SK-N-SH (cell line): Measurements from ENCODE around the gene PFN1. TPM values are rescaled to one million over a fixed set of nuclear protein-coding genes. Genes with fewer than 3 reads are reported as not detected.

ENCODE experiments used
- CTCF ChIA-PET: fragments of 300-600, 350-600 bp; formaldehyde crosslinking; extraction: SDS; loops from one replicate; lab custom pipeline; 2021; lab: Yijun Ruan, JAX
- POLR2A ChIA-PET: fragments of 350-600 bp; sonication (Branson Sonifier 250); formaldehyde crosslinking; extraction: SDS; loops from one replicate; lab custom pipeline; 2020; ENCODE audit warnings: antibody characterized with exemption, inconsistent platforms; lab: Yijun Ruan, JAX
- DNase-seq: peaks from one replicate; pipeline ENCODE4 v3.0.0; 2012
- H2AFZ ChIP-seq: fragments of 200-600 bp; sonication (generic); 2 replicates; pipeline ENCODE4 v1.8.1; 2016; ENCODE audit warnings: antibody characterized with exemption, mild to moderate bottlenecking, low read depth
- H3F3A ChIP-seq: fragments of 200-600 bp; sonication (generic); replicated peaks from 2 replicates; pipeline ENCODE3; 2016; ENCODE audit warnings: antibody characterized with exemption, mild to moderate bottlenecking; ENCODE audit not compliant: insufficient read depth
- H3K27ac ChIP-seq, 2 experiments: fragments of 200-500 bp in 1 of 2; fragments of 200-600 bp in 1 of 2; sonication (Bioruptor generic) in 1 of 2; sonication (generic), shearing (Covaris generic) in 1 of 2; 2 replicates each; pipeline versions ENCODE4 v1.5.1 to v1.6.1; 2014 to 2016; ENCODE audit warnings: low read depth in 2 of 2, inconsistent platforms in 1 of 2, low read length in 1 of 2, mild to moderate bottlenecking in 1 of 2, mixed read lengths in 1 of 2
- H3K27me3 ChIP-seq: fragments of 200-600 bp; sonication (generic), shearing (Covaris generic); 2 replicates; pipeline ENCODE4 v1.6.1; 2016; ENCODE audit warnings: mixed run types; ENCODE audit not compliant: insufficient read depth
- H3K36me3 ChIP-seq, 2 experiments: fragments of 200-500 bp in 1 of 2; fragments of 200-600 bp in 1 of 2; sonication (Bioruptor generic) in 1 of 2; sonication (generic) in 1 of 2; replicated peaks in 1 of 2; 2 replicates each; pipeline versions ENCODE3 to v1.5.1; 2014 to 2016; ENCODE audit warnings: low read length in 1 of 2, mild to moderate bottlenecking in 1 of 2; ENCODE audit not compliant: insufficient read depth in 2 of 2, control insufficient read depth in 1 of 2
- H3K4me1 ChIP-seq, 2 experiments: fragments of 200-500 bp in 1 of 2; fragments of 200-600 bp in 1 of 2; sonication (Bioruptor generic) in 1 of 2; sonication (generic), shearing (Covaris generic) in 1 of 2; 2 replicates each; pipeline versions ENCODE4 v1.5.1 to v1.6.1; 2014 to 2016; ENCODE audit warnings: low read depth in 1 of 2, low read length in 1 of 2, mixed run types in 1 of 2; ENCODE audit not compliant: insufficient read depth in 2 of 2, control insufficient read depth in 1 of 2
- H3K4me2 ChIP-seq: fragments of 200-600 bp; sonication (generic), shearing (Covaris generic); 2 replicates; pipeline ENCODE4 v1.6.1; 2017; ENCODE audit warnings: mixed run types
- H3K4me3 ChIP-seq, 2 experiments: fragments of 200-500 bp in 1 of 2; fragments of 200-600 bp in 1 of 2; sonication (Bioruptor generic) in 1 of 2; sonication (generic), shearing (Covaris generic) in 1 of 2; 2 replicates each; pipeline versions ENCODE4 v1.5.1 to v1.8.1; 2014 to 2016; ENCODE audit warnings: low read depth in 2 of 2, inconsistent platforms in 1 of 2, low read length in 1 of 2, mild to moderate bottlenecking in 1 of 2, mixed read lengths in 1 of 2, moderate library complexity in 1 of 2
- H3K79me2 ChIP-seq: fragments of 200-600 bp; sonication (generic); 2 replicates; pipeline ENCODE4 v1.8.1; 2017; ENCODE audit warnings: mild to moderate bottlenecking; ENCODE audit not compliant: insufficient read depth
- H3K9ac ChIP-seq: fragments of 200-600 bp; sonication (generic); 2 replicates; pipeline ENCODE4 v1.6.1; 2017; ENCODE audit warnings: mixed run types
- H3K9me2 ChIP-seq: fragments of 200-600 bp; sonication (generic); 2 replicates; pipeline ENCODE4 v1.6.1; 2017; ENCODE audit warnings: mixed run types
- H3K9me3 ChIP-seq: fragments of 200-600 bp; sonication (generic); 2 replicates; pipeline ENCODE4 v1.6.1; 2017; ENCODE audit warnings: mixed run types, mild to moderate bottlenecking, moderate library complexity
- H4K20me1 ChIP-seq: fragments of 200-600 bp; sonication (generic); 2 replicates; pipeline ENCODE4 v1.6.1; 2017; ENCODE audit warnings: mild to moderate bottlenecking, mixed run types; ENCODE audit not compliant: insufficient read depth
- CHD2 ChIP-seq: fragments of 150-350 bp; IDR thresholded peaks from 2 replicates; pipeline ENCODE4 v1.6.1; 2018; ENCODE audit warnings: low read length; ENCODE audit not compliant: partially characterized antibody
- EP300 ChIP-seq, 2 experiments: IDR thresholded peaks; 2 replicates each; pipeline versions ENCODE4 v1.4.0 to v1.6.1; 2012; ENCODE audit warnings: borderline replicate concordance in 1 of 2, low read depth in 1 of 2, low read length in 1 of 2
- FOXJ3 ChIP-seq: sonication (generic); formaldehyde crosslinking; IDR thresholded peaks from 2 replicates; pipeline ENCODE4 v1.5.1; 2020; ENCODE audit warnings: mild to moderate bottlenecking, missing genetic modification reagents
- GABPA ChIP-seq: IDR thresholded peaks from 2 replicates; pipeline ENCODE4 v1.4.0; 2012; ENCODE audit warnings: low read depth, mild to moderate bottlenecking
- GATA2 ChIP-seq: sonication (generic); formaldehyde crosslinking; IDR thresholded peaks from 2 replicates; pipeline ENCODE4 v1.5.0; 2020; ENCODE audit warnings: mild to moderate bottlenecking, missing genetic modification reagents
- MEF2A ChIP-seq: IDR thresholded peaks from 2 replicates; pipeline ENCODE4 v1.4.0; 2012; ENCODE audit warnings: low read depth, borderline replicate concordance
- NFIC ChIP-seq: IDR thresholded peaks from 2 replicates; pipeline ENCODE4 v1.4.0; 2012; ENCODE audit warnings: borderline replicate concordance
- POLR2AphosphoS5 ChIP-seq: IDR thresholded peaks from 2 replicates; pipeline ENCODE4 v1.6.1; 2012; ENCODE audit warnings: low read depth, low read length
- RAD21 ChIP-seq: IDR thresholded peaks from 2 replicates; pipeline ENCODE4 v1.6.1; 2012; ENCODE audit warnings: mild to moderate bottlenecking, low read length
- RCOR1 ChIP-seq: fragments of 150-350 bp; IDR thresholded peaks from 2 replicates; pipeline ENCODE4 v1.6.1; 2017; ENCODE audit warnings: antibody characterized with exemption, low read length
- RFX5 ChIP-seq: IDR thresholded peaks from 2 replicates; pipeline ENCODE4 v1.6.1; 2012; ENCODE audit warnings: mild to moderate bottlenecking, improper control_type of control experiment, low read length
- RXRA ChIP-seq: IDR thresholded peaks from 2 replicates; pipeline ENCODE4 v1.4.0; 2012; ENCODE audit warnings: low read depth, mild to moderate bottlenecking, borderline replicate concordance
- SIN3A ChIP-seq: IDR thresholded peaks from 2 replicates; pipeline ENCODE4 v1.6.1; 2012; ENCODE audit warnings: low read depth, mild to moderate bottlenecking, low read length, moderate library complexity, borderline replicate concordance
- SMC3 ChIP-seq: IDR thresholded peaks from 2 replicates; pipeline ENCODE4 v1.6.1; 2012; ENCODE audit warnings: low read depth, low read length, improper control_type of control experiment
- TAF1 ChIP-seq: IDR thresholded peaks from 2 replicates; pipeline ENCODE4 v1.6.1; 2012; ENCODE audit warnings: low read depth, mild to moderate bottlenecking, low read length, moderate library complexity, borderline replicate concordance
- YY1 ChIP-seq: IDR thresholded peaks from 2 replicates; pipeline ENCODE4 v1.4.0; 2012; ENCODE audit warnings: low read depth, mild to moderate bottlenecking
- WGBS: methylation state at CpG from one replicate; pipeline ENCODE4 v1.1.6; 2017; ENCODE audit warnings: low lambda C conversion rate; 5-methylcytosine and 5-hydroxymethylcytosine counted together
- polyA plus RNA-seq, 3 experiments: library from polyadenylated mRNA; depleted of rRNA; stranded (reverse); fragments of >200 nt; gene quantifications; 2 replicates each; pipeline ENCODE4 v1.2.3, GENCODE V29; 2012
- TF ChIP-seq, protein P1 (sequence below): IDR thresholded peaks from 2 replicates; pipeline ENCODE4 v1.6.1; 2012; ENCODE audit warnings: mild to moderate bottlenecking, low read depth, low read length, moderate library complexity
- TF ChIP-seq, protein P2 (sequence below): IDR thresholded peaks from 2 replicates; pipeline ENCODE4; 2012
- TF ChIP-seq, protein P3 (sequence below): IDR thresholded peaks from 2 replicates; pipeline ENCODE4 v1.4.0; 2012; ENCODE audit warnings: low read depth, borderline replicate concordance
- TF ChIP-seq, protein P4 (sequence below): fragments of 150-350 bp; IDR thresholded peaks from 2 replicates; pipeline ENCODE4 v1.6.1; 2016; ENCODE audit warnings: mild to moderate bottlenecking, low read depth, low read length
- TF ChIP-seq, protein P5 (sequence below): IDR thresholded peaks from 2 replicates; pipeline ENCODE4 v1.4.0; 2012; ENCODE audit warnings: low read depth, borderline replicate concordance

The PFN1 gene
- polyA plus RNA-seq, 1 of the 3 experiments (the other 2 are of a cell fraction), result 2,484 TPM

DNA sequence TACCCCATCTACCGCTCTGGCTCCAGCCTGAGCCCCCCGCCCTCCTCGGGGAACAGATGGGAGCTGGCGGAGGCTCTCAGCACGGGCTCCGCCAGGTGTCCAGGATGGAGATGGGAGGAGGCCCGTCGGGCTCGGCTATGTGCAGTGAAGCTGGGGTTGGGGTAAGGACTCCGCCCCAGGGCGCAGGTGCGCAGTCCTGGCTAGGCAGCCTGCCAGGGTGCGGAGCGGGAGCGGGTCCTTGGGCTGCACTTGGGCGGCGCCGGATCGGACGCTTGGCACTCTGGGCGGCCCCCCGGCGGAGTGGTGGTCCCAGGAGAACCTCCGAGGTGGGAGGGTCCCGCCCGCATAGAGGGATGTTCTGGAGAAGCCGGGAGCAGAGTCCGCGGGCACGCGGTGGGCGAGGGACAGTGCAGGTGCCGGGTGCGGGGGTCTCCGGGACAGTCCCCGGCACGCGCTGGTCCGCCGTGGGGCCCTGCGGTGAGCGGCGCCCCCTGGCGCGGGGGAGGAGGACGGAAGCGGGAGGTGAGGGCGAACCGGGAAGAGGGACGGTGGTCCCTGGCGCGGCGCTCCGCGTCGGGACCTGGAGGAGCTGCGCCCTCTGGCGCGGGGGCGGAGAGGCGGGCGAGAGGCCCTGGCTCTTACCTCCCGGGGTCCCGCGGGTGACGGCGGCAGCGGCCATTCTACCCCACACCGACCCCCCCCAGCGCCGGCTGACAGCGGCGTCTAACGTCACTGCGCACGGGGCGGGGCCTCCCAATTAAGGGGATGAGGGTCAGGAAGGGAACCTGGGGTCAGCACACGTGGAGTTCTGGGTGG, 38.8 kb upstream of the PFN1 start, which contains the start of gene CAMTA2:
CAMTA2 (minus strand) TSS at position 725 of the 816 bp plus-strand sequence. CDS start 1,453 bp downstream, outside the sequence.
- peak within 1 kb of the TSS; percentile 83 to 96 for H3K4me3 ChIP-seq
- peaks cover 7 to 18% of the 10 kb centered on the region in 2 experiments; a peak in 2 of 4 replicates for H3K4me1 ChIP-seq
- H3K9me3 ChIP-seq, result no peaks in the 10 kb centered on the region
- peak within 1 kb of the TSS; percentile 41 to 74; a peak in 2 of 4 replicates for H3K27ac ChIP-seq
- peak within 1 kb of the TSS; percentile 75 for H3K9ac ChIP-seq
- POLR2A ChIA-PET, result interaction anchor here (0.9 to 1.4 kb wide), 3 partner anchors 9 to 39 kb away, joined by 3 to 5 read pairs (median 4); partner anchors contain the start of gene SPAG7
- H4K20me1 ChIP-seq, result no peaks in the 10 kb centered on the region
- peaks cover 3% of the 10 kb centered on the region; the same call in 1 of the 2 replicates for H3K79me2 ChIP-seq
- peak within 1 kb of the TSS; percentile 92 for H3K4me2 ChIP-seq
- peak within 1 kb of the TSS; percentile 90 for H2AFZ ChIP-seq
- peaks cover 9% of the 10 kb centered on the region for H3F3A ChIP-seq
- CTCF ChIA-PET, result interaction anchor here (0.7 to 5.7 kb wide), 29 partner anchors 8 to 197 kb away, joined by 3 to 54 read pairs (median 5); partner anchors contain the start of genes CHRNE, ENO3, GP1BA and INCA1
- H3K36me3 ChIP-seq, result peaks cover 0 to 8% of the 10 kb centered on the region in 2 experiments
- H3K9me2 ChIP-seq, result no peaks in the 10 kb centered on the region
- 16% methylated on average over 15 of the region's 78 CpGs for WGBS
- peak; percentile 94 for DNase-seq
- H3K27me3 ChIP-seq, result no peaks in the 10 kb centered on the region
- TF ChIP-seq, protein P1, sequence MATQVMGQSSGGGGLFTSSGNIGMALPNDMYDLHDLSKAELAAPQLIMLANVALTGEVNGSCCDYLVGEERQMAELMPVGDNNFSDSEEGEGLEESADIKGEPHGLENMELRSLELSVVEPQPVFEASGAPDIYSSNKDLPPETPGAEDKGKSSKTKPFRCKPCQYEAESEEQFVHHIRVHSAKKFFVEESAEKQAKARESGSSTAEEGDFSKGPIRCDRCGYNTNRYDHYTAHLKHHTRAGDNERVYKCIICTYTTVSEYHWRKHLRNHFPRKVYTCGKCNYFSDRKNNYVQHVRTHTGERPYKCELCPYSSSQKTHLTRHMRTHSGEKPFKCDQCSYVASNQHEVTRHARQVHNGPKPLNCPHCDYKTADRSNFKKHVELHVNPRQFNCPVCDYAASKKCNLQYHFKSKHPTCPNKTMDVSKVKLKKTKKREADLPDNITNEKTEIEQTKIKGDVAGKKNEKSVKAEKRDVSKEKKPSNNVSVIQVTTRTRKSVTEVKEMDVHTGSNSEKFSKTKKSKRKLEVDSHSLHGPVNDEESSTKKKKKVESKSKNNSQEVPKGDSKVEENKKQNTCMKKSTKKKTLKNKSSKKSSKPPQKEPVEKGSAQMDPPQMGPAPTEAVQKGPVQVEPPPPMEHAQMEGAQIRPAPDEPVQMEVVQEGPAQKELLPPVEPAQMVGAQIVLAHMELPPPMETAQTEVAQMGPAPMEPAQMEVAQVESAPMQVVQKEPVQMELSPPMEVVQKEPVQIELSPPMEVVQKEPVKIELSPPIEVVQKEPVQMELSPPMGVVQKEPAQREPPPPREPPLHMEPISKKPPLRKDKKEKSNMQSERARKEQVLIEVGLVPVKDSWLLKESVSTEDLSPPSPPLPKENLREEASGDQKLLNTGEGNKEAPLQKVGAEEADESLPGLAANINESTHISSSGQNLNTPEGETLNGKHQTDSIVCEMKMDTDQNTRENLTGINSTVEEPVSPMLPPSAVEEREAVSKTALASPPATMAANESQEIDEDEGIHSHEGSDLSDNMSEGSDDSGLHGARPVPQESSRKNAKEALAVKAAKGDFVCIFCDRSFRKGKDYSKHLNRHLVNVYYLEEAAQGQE, result no peak
- TF ChIP-seq RCOR1 (no peak), RFX5 (no peak), MEF2A (no peak), YY1 (peak; percentile 82), SMC3 (peak; percentile 29; the same call in 1 of the 2 replicates), NFIC (no peak), CHD2 (no peak), SIN3A (0 out of 2 replicates have a peak, but pooled peaks have one; percentile 79), GABPA (no peak), EP300 (IDR thresholded peaks at IDR 0.05; ENCODE audit: borderline replicate concordance in 1 of 2, low read depth in 1 of 2, low read length in 1 of 2) (no peak), RXRA (no peak; the same call in 1 of the 2 replicates), RAD21 (peak; percentile 30), GATA2 (CRISPR knock-in tag) (no peak), TAF1 (no peak; the same call in 1 of the 2 replicates), POLR2AphosphoS5 (peak; percentile 71; the same call in 1 of the 2 replicates), FOXJ3 (no peak)
- TF ChIP-seq, protein P2, sequence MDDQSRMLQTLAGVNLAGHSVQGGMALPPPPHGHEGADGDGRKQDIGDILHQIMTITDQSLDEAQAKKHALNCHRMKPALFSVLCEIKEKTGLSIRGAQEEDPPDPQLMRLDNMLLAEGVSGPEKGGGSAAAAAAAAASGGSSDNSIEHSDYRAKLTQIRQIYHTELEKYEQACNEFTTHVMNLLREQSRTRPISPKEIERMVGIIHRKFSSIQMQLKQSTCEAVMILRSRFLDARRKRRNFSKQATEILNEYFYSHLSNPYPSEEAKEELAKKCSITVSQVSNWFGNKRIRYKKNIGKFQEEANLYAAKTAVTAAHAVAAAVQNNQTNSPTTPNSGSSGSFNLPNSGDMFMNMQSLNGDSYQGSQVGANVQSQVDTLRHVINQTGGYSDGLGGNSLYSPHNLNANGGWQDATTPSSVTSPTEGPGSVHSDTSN, result no peak; the same call in 1 of the 2 replicates
- TF ChIP-seq, protein P3, sequence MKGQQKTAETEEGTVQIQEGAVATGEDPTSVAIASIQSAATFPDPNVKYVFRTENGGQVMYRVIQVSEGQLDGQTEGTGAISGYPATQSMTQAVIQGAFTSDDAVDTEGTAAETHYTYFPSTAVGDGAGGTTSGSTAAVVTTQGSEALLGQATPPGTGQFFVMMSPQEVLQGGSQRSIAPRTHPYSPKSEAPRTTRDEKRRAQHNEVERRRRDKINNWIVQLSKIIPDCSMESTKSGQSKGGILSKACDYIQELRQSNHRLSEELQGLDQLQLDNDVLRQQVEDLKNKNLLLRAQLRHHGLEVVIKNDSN, result 0 out of 2 replicates have a peak, but pooled peaks have one; percentile 21
- TF ChIP-seq, protein P4, sequence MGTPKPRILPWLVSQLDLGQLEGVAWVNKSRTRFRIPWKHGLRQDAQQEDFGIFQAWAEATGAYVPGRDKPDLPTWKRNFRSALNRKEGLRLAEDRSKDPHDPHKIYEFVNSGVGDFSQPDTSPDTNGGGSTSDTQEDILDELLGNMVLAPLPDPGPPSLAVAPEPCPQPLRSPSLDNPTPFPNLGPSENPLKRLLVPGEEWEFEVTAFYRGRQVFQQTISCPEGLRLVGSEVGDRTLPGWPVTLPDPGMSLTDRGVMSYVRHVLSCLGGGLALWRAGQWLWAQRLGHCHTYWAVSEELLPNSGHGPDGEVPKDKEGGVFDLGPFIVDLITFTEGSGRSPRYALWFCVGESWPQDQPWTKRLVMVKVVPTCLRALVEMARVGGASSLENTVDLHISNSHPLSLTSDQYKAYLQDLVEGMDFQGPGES, result no peak
- TF ChIP-seq, protein P5, sequence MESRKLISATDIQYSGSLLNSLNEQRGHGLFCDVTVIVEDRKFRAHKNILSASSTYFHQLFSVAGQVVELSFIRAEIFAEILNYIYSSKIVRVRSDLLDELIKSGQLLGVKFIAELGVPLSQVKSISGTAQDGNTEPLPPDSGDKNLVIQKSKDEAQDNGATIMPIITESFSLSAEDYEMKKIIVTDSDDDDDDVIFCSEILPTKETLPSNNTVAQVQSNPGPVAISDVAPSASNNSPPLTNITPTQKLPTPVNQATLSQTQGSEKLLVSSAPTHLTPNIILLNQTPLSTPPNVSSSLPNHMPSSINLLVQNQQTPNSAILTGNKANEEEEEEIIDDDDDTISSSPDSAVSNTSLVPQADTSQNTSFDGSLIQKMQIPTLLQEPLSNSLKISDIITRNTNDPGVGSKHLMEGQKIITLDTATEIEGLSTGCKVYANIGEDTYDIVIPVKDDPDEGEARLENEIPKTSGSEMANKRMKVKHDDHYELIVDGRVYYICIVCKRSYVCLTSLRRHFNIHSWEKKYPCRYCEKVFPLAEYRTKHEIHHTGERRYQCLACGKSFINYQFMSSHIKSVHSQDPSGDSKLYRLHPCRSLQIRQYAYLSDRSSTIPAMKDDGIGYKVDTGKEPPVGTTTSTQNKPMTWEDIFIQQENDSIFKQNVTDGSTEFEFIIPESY, result no peak
